GM19438 (cell line): Measurements from ENCODE around the gene UNC45B.
"Not testable (repeated sequence)": the region's sequence is repeated elsewhere in the genome, so short reads cannot be mapped to it uniquely, and the experiment has no call there.

Source experiments
- ATAC-seq: cut with Tn5 transposase; IDR thresholded peaks from one replicate; pipeline ENCODE4 v1.9.1; 2021; ENCODE audit warnings: low read depth; ENCODE audit not compliant: unreplicated experiment

The UNC45B gene

DNA sequence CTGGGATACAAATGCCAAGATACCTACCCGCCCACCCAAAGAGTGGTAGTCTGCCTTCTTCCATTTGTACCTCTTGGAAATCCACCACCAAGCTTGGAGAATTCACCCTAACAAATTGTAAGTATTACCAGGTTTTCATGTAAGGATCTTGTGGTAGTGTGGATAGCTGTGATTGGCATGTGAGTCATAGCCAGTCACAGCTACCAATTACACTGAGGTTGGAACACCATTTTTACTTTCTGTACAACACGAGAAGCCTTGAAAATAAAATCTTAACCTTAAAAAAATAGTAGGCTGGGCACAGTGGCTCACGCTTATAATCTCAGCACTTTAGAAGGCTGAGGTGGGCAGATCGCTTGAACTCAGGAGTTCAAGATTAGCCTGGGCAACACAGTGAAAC lies 65.1 kb downstream of the UNC45B start:
- ATAC-seq, result no peak

DNA sequence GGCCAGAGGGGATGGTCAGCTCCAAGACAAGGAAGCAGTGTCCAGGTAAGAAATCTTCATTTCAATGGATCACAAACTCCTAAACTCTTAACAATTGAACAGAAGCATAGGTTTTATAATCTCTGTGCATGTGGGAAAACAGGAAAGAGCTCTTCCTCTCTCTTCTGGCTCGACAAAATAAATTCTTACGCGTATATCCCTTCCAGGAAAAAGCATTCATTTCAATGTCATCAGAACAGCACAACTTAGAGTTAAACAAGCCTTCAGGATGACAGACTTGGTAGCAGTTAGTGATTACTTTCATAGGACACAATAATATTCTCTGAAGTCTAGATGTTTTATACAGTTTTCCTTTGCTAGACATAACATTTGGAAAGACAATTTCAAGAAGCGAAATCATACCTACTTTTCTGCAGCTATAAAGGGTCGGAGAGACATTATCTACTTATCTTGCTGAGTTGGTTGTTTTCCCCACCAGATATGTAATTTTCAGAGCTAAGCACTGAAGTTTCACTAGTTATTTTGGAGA lies 65.9 kb downstream of the UNC45B start:
- ATAC-seq, result no peak

- ATAC-seq, result no peak
These were observed 66.6 kb downstream of the UNC45B start for GRCh38 chr17:35214192-35214591.

DNA sequence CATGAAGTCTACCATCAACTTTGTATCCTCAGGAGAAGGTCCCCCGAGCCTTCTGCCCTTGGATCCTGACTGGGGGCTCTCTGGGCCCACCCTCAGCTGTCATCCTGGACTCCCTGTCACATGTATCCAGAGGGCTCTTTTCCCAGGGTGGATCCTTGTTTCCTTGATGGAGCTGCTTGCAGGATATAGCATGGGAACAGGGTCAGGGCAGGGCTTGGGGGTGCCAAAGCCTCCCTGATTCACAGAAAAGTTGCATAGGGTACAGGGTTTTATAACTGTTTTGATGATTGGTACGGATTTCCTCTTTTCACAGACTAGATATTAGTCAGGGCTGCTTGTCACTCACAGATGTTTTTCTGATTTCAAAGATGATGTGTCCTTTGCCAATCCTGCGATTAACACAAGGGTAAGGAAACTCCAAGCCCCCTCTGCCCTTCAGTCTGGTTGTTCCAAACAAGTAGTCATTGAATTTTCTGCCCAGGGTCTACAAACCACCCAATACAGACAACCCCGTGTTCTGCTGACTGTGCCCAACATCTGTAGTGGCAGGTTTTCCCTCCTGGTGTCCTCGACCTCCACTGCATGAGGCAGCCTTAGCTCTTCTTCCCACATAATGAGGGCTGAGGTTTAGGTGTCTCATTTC lies 67.1 kb downstream of the UNC45B start:
- ATAC-seq, result no peak

GRCh38 chr17:35217107-35217506 lies 69.5 kb downstream of the UNC45B start:
- no peak for ATAC-seq

DNA sequence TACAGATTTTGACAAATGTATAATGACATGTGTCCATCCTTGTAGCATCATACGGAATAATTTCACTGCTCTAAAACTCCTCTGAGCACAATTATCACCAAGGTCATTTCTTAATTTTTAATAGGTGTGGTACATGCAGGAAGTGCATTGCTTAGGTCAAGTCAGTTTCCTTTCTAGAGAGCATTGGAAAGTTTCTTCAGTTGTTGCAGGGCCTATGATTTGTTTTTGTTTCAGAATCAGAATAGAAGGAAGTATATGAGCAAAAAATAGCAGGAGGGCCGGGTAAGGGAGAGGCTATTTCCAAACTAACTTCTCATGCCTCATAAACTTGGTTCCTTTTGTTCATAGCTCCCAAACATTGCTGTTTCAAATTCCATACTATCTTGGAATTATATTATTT lies 71.3 kb downstream of the UNC45B start:
- no peak for ATAC-seq

DNA sequence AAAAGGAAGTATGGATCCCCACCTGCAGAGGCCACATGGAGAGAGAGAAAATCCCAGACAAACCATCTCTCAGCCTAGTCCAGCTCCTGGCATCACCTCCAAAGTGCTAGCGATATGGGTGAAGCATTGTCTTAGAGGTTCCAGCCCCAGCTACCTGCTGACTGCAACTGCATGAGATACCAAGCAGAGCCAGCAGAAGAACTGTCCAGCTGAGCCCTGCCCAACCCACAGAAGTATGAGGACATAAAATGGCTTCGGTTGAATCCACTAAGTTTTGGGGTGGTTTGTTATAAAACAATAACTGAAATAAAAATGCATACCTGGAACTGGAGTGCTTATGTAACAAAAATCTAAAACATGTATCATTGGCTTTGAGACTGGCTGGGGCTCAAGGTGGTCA lies 74.8 kb downstream of the UNC45B start:
- no peak for ATAC-seq

DNA sequence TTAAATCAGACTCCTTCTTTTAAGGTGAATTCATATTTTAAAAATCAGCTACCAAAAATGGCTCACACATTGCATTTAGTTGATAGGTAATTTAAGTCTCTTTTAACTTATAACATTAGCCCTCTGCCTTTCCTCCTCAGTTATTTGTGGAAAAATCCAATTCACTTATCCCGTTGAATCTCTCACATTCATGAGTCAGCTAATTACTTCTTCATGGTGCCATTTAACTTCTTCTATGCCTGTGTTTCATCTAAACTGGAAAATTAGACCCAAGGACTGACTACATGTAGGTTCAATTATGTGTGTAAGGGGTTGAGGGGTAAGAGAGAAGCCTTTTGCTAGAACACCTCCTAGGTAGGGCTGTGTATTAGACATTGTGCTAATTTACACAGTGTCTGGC lies 76.8 kb downstream of the UNC45B start:
- no peak for ATAC-seq

- ATAC-seq, result no peak
These were observed 79.9 kb downstream of the UNC45B start for GRCh38 chr17:35227546-35227945.

DNA sequence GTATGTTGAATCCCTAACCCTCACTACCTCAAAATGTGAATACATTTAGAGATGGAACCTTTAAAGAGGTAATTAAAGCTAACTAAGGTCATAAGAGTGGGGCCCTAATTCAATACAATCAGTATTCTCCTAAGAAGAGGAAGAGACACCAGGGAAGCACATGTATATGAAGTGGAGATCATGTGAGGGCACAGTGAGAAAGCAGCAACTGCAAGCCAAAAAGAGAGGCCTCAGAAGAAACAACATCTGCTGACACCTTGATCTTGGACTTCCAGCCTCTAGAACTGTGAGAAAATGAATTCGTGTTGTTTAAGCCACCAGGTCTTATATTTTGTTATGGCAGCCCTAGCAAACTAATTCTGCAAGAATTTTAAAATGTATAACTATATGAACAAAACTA lies 82.0 kb downstream of the UNC45B start:
- ATAC-seq, result no peak

GRCh38 chr17:35234315-35234714 lies 86.7 kb downstream of the UNC45B start:
- not testable (repeated sequence) for ATAC-seq

- no peak for ATAC-seq
These were observed 87.7 kb downstream of the UNC45B start for GRCh38 chr17:35235289-35235688.

DNA sequence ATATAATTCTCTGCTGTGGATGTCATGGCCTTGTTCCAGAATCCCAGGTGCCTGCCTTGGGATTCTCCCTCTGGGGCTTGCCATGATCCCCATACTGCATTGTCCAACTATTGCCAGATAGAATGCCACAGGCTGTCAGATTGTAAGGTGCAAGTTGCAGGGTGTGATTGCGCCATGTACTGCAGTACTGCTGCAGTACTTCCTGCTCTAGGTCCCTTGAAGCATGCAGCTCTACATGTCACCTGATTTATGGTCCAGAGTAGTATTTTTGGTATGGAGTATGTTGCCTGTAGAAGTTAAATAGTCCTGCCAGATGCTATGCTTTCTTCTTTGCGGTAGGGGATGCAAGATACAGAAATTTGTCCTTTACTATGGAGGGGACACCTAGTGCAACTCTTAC lies 88.3 kb downstream of the UNC45B start:
- no peak for ATAC-seq

GRCh38 chr17:35236821-35237220 lies 89.2 kb downstream of the UNC45B start:
- no peak for ATAC-seq

DNA sequence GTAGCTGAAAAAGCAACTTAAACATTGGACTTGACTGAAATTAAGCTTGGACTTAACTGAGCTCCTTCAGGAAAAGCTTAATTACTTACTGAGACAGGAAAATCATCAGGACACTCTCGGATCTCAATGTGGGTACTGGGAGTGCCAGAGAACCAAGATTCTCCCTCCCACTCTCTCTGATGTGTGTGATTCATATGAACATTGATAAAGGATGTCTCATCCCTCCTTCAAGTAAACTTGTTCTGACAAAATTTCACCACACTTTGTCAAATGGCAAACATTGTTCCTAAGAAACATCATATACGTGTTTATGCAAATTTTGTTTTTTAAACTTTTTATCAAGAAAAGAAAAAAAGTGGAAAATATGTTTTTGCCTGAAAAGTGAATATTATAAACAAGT lies 91.2 kb downstream of the UNC45B start:
- no peak for ATAC-seq
